Peyer's patch (tissue), 4 donors: ENCODE measurements around the gene NCR2. TPM values are rescaled to one million over a fixed set of nuclear protein-coding genes. Genes with fewer than 3 reads are reported as not detected.

Experiments used
- DNase-seq, 3 donors: peaks; one replicate each; pipeline ENCODE4 v3.0.0-alpha.2; 2017 to 2019
- H3K27ac ChIP-seq, 4 donors: fragments of 200-600 bp; sonication (generic); one replicate each; pipeline ENCODE4 v1.5.1; 2016 to 2019
- H3K27me3 ChIP-seq, 2 donors: fragments of 200-600 bp; sonication (generic); one replicate each; pipeline ENCODE4 v1.5.1; 2019
- H3K36me3 ChIP-seq, 3 donors: fragments of 200-600 bp; sonication (generic); one replicate each; pipeline ENCODE4 v1.5.1; 2016 to 2019
- H3K4me1 ChIP-seq, 4 donors: fragments of 200-600 bp; sonication (generic); one replicate each; pipeline ENCODE4 v1.5.1; 2016 to 2019
- H3K4me3 ChIP-seq, 4 donors: fragments of 200-600 bp; sonication (generic); 1 replicate in 3 of 4; 2 replicates in 1 of 4; pipeline ENCODE4 v1.5.1; 2016 to 2019; ENCODE audit warnings: mild to moderate bottlenecking in 1 of 4
- H3K9me3 ChIP-seq, 4 donors: fragments of 200-600 bp; sonication (generic); one replicate each; pipeline ENCODE4 v1.5.1; 2016 to 2019; ENCODE audit warnings: mild to moderate bottlenecking in 1 of 4
- POLR2A ChIP-seq, 2 donors: fragments of 450-650 bp; IDR thresholded peaks; one replicate each; pipeline ENCODE4 v1.5.1; 2017; ENCODE audit warnings: antibody characterized with exemption in 2 of 2, mild to moderate bottlenecking in 2 of 2, moderate library complexity in 2 of 2
- total RNA-seq, 4 donors: library from RNA; depleted of rRNA; stranded (reverse); fragments of >200 nt; gene quantifications; one replicate each; pipeline ENCODE4 v1.1.0, GENCODE V29; 2016
- TF ChIP-seq, protein P1 (sequence below), 6 experiments: fragments of 450-650 bp in 4 of 6; fragments of 200-600 bp in 2 of 6; sonication (generic) in 1 of 6; IDR thresholded peaks; one replicate each; pipeline ENCODE4 v1.5.1; 2017 to 2019; ENCODE audit warnings: antibody characterized with exemption in 6 of 6, mild to moderate bottlenecking in 3 of 6, moderate library complexity in 1 of 6

The NCR2 gene
- total RNA-seq, 4 donors from 2014 or later: not detected

DNA sequence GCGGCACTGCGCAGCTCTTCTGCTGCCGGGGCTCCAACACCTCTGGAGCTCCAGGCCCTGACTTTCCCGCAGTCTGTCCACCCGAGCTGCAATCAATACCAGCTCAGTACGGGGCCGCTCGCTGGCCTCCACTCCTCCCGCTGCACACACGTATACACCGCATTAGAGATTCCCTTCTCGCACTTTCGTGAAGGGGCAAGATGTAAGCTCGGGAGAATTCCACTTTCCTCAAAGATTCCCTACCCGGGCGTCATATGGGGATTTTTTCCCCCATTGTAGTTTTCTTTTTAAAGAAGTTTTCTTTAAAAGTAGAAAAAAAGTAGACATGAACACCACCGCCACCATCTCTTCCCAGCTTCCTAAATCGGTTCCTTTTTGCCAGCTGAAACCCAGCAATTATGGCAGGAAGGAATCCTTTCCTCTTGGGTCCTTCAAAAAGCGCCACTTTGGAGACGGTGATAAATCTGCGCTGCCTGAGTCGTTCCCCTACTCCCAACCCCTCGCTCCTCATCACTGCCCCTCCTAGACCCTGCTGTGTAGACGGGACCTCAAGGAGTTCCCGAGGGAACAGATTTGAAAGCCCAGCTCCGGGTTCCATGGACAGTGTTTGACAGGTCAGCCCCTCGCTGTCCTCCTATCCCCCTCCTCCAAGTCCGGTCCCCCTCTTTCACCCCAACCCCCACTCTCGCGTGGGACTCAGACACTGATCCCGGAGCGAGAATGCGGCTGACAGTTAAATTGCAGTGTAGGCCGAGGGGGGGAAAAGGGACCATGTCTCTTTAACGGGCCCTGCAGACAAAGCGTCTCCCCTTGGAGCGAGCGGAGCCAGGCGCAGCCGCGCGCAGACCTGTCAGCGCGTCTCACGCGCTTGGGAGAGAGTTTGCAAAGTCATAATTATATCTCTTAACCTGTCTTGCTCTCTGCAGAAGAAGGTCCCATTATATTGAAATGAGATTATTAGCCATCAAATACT lies 39.5 kb downstream of the NCR2 start:
- no peak for TF ChIP-seq POLR2A (IDR thresholded peaks at IDR 0.05)
- TF ChIP-seq, protein P1, sequence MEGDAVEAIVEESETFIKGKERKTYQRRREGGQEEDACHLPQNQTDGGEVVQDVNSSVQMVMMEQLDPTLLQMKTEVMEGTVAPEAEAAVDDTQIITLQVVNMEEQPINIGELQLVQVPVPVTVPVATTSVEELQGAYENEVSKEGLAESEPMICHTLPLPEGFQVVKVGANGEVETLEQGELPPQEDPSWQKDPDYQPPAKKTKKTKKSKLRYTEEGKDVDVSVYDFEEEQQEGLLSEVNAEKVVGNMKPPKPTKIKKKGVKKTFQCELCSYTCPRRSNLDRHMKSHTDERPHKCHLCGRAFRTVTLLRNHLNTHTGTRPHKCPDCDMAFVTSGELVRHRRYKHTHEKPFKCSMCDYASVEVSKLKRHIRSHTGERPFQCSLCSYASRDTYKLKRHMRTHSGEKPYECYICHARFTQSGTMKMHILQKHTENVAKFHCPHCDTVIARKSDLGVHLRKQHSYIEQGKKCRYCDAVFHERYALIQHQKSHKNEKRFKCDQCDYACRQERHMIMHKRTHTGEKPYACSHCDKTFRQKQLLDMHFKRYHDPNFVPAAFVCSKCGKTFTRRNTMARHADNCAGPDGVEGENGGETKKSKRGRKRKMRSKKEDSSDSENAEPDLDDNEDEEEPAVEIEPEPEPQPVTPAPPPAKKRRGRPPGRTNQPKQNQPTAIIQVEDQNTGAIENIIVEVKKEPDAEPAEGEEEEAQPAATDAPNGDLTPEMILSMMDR (IDR thresholded peaks at IDR 0.05): no peak
- Histone ChIP-seq H3K27ac (no peak overlapping the region), H3K4me3 (no peak overlapping the region), H3K36me3 (no peaks in the 10 kb centered on the region), H3K27me3 (peaks cover 0 to 47% of the 10 kb centered on the region in 2 donors), H3K4me1 (peaks cover 0 to 35% (median 21%) of the 10 kb centered on the region in 4 donors), H3K9me3 (no peaks in the 10 kb centered on the region)
- DNase-seq: no peak

DNA sequence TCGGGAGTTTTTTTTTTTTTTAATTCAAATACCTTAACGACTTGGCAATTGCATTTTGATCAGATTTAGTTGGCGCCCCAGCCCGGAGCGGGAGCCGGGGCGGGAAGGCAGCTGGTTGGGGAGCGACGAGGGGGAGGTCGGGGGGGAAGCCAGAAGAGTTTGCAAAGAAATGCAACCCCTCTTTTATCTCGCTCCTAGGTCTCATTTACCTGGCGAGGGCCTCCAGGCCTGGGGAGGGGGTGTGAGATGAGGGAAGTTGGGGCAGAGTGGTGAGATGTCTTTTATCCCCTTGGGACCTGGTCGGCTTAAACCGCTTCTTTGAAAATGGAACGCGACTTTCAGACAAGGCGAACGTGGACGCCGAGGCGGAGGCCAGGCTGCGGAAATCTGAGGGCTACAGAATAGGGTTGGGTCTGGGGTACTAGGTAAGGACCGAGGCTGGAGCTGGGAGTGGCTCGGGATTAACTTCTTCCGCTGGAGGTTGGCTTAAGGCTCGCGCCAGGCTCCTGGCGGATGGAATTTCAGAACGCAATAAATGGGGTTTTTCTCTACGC lies 40.3 kb downstream of the NCR2 start:
- TF ChIP-seq POLR2A (IDR thresholded peaks at IDR 0.05): no peak
- TF ChIP-seq, protein P1 (IDR thresholded peaks at IDR 0.05): no peak
- Histone ChIP-seq H3K4me3 (no peak overlapping the region), H3K27me3 (peaks cover 0 to 47% of the 10 kb centered on the region in 2 donors), H3K27ac (no peak overlapping the region), H3K36me3 (no peaks in the 10 kb centered on the region), H3K9me3 (no peaks in the 10 kb centered on the region), H3K4me1 (peaks cover 0 to 35% (median 21%) of the 10 kb centered on the region in 4 donors)
- DNase-seq: no peak

DNA sequence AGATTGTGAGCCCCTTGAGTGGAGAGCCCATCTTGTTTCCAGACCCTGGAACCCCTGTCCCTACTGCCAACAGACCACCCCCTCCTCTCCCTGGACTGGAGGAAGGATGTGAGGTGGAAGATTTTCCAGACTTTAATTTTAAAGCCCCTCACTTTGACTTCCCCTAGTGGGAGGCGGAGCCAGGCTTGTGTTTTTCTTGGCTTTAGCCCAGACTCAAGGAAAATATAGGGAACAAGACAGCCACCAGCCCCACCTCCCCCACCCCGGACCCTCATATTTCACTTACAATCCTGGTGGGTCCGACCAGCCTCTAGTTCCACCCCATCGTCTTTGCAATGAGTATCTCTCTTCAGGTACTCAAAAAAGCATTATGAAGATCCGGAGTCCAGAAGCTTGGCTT lies 40.8 kb downstream of the NCR2 start:
- TF ChIP-seq, protein P1 (IDR thresholded peaks at IDR 0.05): no peak
- TF ChIP-seq POLR2A (IDR thresholded peaks at IDR 0.05): no peak
- H3K27ac ChIP-seq: no peak overlapping the region
- H3K4me1 ChIP-seq: peaks cover 0 to 34% (median 21%) of the 10 kb centered on the region in 4 donors
- no peak overlapping the region for H3K4me3 ChIP-seq
- no peaks in the 10 kb centered on the region for H3K36me3 ChIP-seq
- H3K27me3 ChIP-seq: peaks cover 0 to 47% of the 10 kb centered on the region in 2 donors
- no peaks in the 10 kb centered on the region for H3K9me3 ChIP-seq
- no peak for DNase-seq

DNA sequence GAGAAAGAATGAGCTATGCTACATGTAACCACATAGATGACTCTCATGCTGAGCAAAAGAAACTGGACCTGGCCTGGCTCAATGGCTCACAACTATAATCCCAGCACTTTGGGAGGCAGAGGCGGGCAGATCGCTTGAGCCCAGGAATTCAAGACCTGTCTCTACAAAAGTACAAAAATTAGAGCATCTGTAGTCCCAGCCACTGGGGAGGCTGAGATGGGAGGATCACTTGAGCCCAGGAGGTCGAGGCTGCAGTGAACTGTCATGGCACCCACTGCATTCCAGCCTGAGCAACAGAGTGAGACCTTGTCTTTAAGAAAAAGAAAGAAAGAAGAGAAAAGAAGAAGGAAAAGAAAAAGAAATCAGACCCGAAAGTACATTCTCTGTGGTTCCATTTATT lies 41.7 kb downstream of the NCR2 start:
- Histone ChIP-seq H3K9me3 (no peaks in the 10 kb centered on the region), H3K27ac (no peak overlapping the region), H3K27me3 (peaks cover 0 to 46% of the 10 kb centered on the region in 2 donors), H3K4me1 (peaks cover 0 to 25% (median 17%) of the 10 kb centered on the region in 4 donors), H3K4me3 (no peak overlapping the region), H3K36me3 (no peaks in the 10 kb centered on the region)
- no peak for DNase-seq
- no peak for TF ChIP-seq POLR2A (IDR thresholded peaks at IDR 0.05)
- TF ChIP-seq, protein P1 (IDR thresholded peaks at IDR 0.05): no peak

DNA sequence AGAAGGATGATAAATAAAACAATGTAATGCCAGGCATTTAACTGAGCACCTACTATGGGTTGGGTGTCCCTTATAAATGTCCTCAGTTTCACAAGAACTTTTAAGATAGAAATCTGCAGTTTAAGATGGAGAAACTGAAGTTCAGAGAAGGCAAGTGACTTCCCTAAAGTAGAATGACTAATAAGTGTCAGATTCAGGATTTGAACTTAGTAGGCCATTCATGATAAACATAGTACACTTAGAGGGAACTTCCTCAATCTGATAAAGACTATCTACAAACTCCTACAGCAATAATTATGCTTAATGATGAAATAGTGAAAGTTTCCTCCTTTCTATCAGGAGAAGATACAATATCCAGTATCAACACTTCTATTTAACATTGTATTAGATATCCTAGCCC lies 43.9 kb downstream of the NCR2 start:
- Histone ChIP-seq H3K27ac (no peak overlapping the region), H3K27me3 (peaks cover 0 to 25% of the 10 kb centered on the region in 2 donors), H3K4me1 (peaks cover 0 to 3% (median 0%) of the 10 kb centered on the region in 4 donors), H3K36me3 (no peaks in the 10 kb centered on the region), H3K9me3 (no peaks in the 10 kb centered on the region), H3K4me3 (no peak overlapping the region)
- DNase-seq: no peak
- TF ChIP-seq, protein P1 (IDR thresholded peaks at IDR 0.05): no peak
- TF ChIP-seq POLR2A (IDR thresholded peaks at IDR 0.05): no peak
